Neural progenitor cell (in vitro differentiated cells): ENCODE results near the gene CAMK1D.

Source experiments
- EZH2 ChIP-seq: fragments of 200-600 bp; sonication (generic); IDR thresholded peaks from 2 replicates; pipeline ENCODE4 v1.6.1; 2017; ENCODE audit warnings: antibody characterized with exemption, mild to moderate bottlenecking, moderate library complexity
- TF ChIP-seq, protein P1 (sequence below): fragments of 200-600 bp; sonication (generic); IDR thresholded peaks from 2 replicates; pipeline ENCODE4 v1.5.1; 2017; ENCODE audit warnings: antibody characterized with exemption, mild to moderate bottlenecking

- TF ChIP-seq, protein P1, sequence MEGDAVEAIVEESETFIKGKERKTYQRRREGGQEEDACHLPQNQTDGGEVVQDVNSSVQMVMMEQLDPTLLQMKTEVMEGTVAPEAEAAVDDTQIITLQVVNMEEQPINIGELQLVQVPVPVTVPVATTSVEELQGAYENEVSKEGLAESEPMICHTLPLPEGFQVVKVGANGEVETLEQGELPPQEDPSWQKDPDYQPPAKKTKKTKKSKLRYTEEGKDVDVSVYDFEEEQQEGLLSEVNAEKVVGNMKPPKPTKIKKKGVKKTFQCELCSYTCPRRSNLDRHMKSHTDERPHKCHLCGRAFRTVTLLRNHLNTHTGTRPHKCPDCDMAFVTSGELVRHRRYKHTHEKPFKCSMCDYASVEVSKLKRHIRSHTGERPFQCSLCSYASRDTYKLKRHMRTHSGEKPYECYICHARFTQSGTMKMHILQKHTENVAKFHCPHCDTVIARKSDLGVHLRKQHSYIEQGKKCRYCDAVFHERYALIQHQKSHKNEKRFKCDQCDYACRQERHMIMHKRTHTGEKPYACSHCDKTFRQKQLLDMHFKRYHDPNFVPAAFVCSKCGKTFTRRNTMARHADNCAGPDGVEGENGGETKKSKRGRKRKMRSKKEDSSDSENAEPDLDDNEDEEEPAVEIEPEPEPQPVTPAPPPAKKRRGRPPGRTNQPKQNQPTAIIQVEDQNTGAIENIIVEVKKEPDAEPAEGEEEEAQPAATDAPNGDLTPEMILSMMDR, result no peak
- TF ChIP-seq EZH2, result no peak
Measured at GRCh38 chr10:12799144-12799543, 449.8 kb downstream of the CAMK1D start.
